Kidney capillary endothelial cell (primary cell): ENCODE results near the gene OASL.
A peak's percentile ranks its signal among the peaks of the same experiment; 100 is the strongest.
"Not testable (repeated sequence)": the region's sequence is repeated elsewhere in the genome, so short reads cannot be mapped to it uniquely, and the experiment has no call there.

Experiments
- DNase-seq: peaks from one replicate; pipeline ENCODE4 v3.0.0-alpha.2; 2018; ENCODE audit warnings: low spot score

Gene OASL

GRCh38 chr12:121038861-121039668, at the start of gene OASL:
OASL (minus strand) TSS chr12:121039246; CDS start chr12:121038971, 275 bp downstream.
- no peak for DNase-seq

GRCh38 chr12:121088195-121088585, 49.1 kb upstream of the OASL start:
- DNase-seq, result no peak

- DNase-seq, result peak; percentile 44
These were observed 48.6 kb upstream of the OASL start for GRCh38 chr12:121087467-121088194.

- DNase-seq, result no peak
These were observed 47.8 kb upstream of the OASL start for GRCh38 chr12:121086781-121087295.

- no peak for DNase-seq
These were observed 46.7 kb upstream of the OASL start for GRCh38 chr12:121085506-121086353.

GRCh38 chr12:121085069-121085468, 46.0 kb upstream of the OASL start:
- no peak for DNase-seq

GRCh38 chr12:121084229-121084628, 45.2 kb upstream of the OASL start:
- no peak for DNase-seq

- no peak for DNase-seq
These were observed 41.9 kb upstream of the OASL start for GRCh38 chr12:121080909-121081308.

GRCh38 chr12:121079736-121080272, 40.8 kb upstream of the OASL start:
- DNase-seq, result no peak

GRCh38 chr12:121077440-121077839, 38.4 kb upstream of the OASL start:
- not testable (repeated sequence) for DNase-seq

GRCh38 chr12:121075911-121076310, 36.9 kb upstream of the OASL start:
- not testable (repeated sequence) for DNase-seq

GRCh38 chr12:121072147-121072546, 33.1 kb upstream of the OASL start:
- DNase-seq, result no peak

- DNase-seq, result no peak
These were observed 30.2 kb upstream of the OASL start for GRCh38 chr12:121069206-121069605.

- DNase-seq, result no peak
These were observed 26.3 kb upstream of the OASL start for GRCh38 chr12:121065345-121065744.

GRCh38 chr12:121064586-121064985, 25.5 kb upstream of the OASL start:
- not testable (repeated sequence) for DNase-seq

GRCh38 chr12:121064116-121064515, 25.1 kb upstream of the OASL start:
- DNase-seq, result no peak

GRCh38 chr12:121062391-121063045, 23.5 kb upstream of the OASL start:
- no peak for DNase-seq

- peak; percentile 60 for DNase-seq
These were observed 22.8 kb upstream of the OASL start for GRCh38 chr12:121061831-121062230.

GRCh38 chr12:121060149-121061001, 21.3 kb upstream of the OASL start:
- DNase-seq, result peak; percentile 65
